WTC11 (cell line): ENCODE data around the gene EXOC4. TPM values are rescaled to one million over a fixed set of nuclear protein-coding genes. Genes with fewer than 3 reads are reported as not detected.

ENCODE experiments used
- ATAC-seq: fragments of 200-7000 bp; cut with Tn5 transposase; 2 replicates; pipeline ENCODE4 v1.10.0; 2021; ENCODE audit warnings: mild to moderate bottlenecking, moderate library complexity
- CTCF ChIA-PET: fragments of 300-600 bp; sonication (Branson Sonifier 250); formaldehyde crosslinking; loops from one replicate; lab custom pipeline; 2021; ENCODE audit warnings: antibody characterized with exemption; lab: Charles Lee
- POLR2A ChIA-PET: fragments of 350-600 bp; sonication (Branson Sonifier 250); formaldehyde crosslinking; loops from one replicate; lab custom pipeline; 2021; ENCODE audit warnings: antibody characterized with exemption; lab: Charles Lee
- DNase-seq: peaks from one replicate; pipeline ENCODE4 v3.0.0; 2021; ENCODE audit warnings: low spot score
- H3K27ac Mint-ChIP-seq: 2 replicates; pipeline ENCODE4 v1.8.0; 2021; ENCODE audit warnings: mixed read lengths
- H3K27me3 Mint-ChIP-seq: 2 replicates; pipeline ENCODE4 v1.8.0; 2021; ENCODE audit warnings: low read depth, mild to moderate bottlenecking, moderate library complexity, mixed read lengths
- H3K36me3 Mint-ChIP-seq: 2 replicates; pipeline ENCODE4 v1.8.0; 2021; ENCODE audit warnings: mixed read lengths
- H3K4me1 Mint-ChIP-seq: 2 replicates; pipeline ENCODE4 v1.8.0; 2022; ENCODE audit warnings: mixed read lengths
- H3K4me3 Mint-ChIP-seq: 2 replicates; pipeline ENCODE4 v1.8.0; 2021; ENCODE audit warnings: mild to moderate bottlenecking, moderate library complexity, mixed read lengths
- H3K9me3 Mint-ChIP-seq: 2 replicates; pipeline ENCODE4 v1.8.0; 2021; ENCODE audit warnings: mixed read lengths
- ATF1 ChIP-seq: sonication (generic); formaldehyde crosslinking; IDR thresholded peaks from 2 replicates; pipeline ENCODE4 v1.8.1; 2023; ENCODE audit warnings: mild to moderate bottlenecking, moderate library complexity, missing genetic modification reagents
- ATF3 ChIP-seq: sonication (generic); formaldehyde crosslinking; conservative IDR thresholded peaks from 2 replicates; pipeline ENCODE4 v1.8.1; 2022; ENCODE audit warnings: mild to moderate bottlenecking, missing genetic modification reagents
- CBFB ChIP-seq: sonication (generic); formaldehyde crosslinking; IDR thresholded peaks from 2 replicates; pipeline ENCODE4 v1.8.1; 2022; ENCODE audit warnings: mild to moderate bottlenecking, low read depth, missing genetic modification reagents
- CDX4 ChIP-seq: fragments of 250-450 bp; sonication (Bioruptor Pico); IDR thresholded peaks from 2 replicates; pipeline ENCODE4 v1.9.0; 2021; ENCODE audit warnings: moderate library complexity, mild to moderate bottlenecking, inconsistent platforms, borderline replicate concordance
- CREB1 ChIP-seq: sonication (generic); formaldehyde crosslinking; IDR thresholded peaks from 2 replicates; pipeline ENCODE4 v1.8.0; 2023; ENCODE audit warnings: mild to moderate bottlenecking, missing genetic modification reagents
- CTCF ChIP-seq: fragments of 200-600 bp; IDR thresholded peaks from 2 replicates; pipeline ENCODE4 v1.8.0; 2022; ENCODE audit warnings: antibody characterized with exemption
- E2F5 ChIP-seq: sonication (generic); formaldehyde crosslinking; IDR thresholded peaks from 2 replicates; pipeline ENCODE4 v1.8.1; 2022; ENCODE audit warnings: mild to moderate bottlenecking, moderate library complexity, missing genetic modification reagents
- ETV6 ChIP-seq: sonication (generic); formaldehyde crosslinking; IDR thresholded peaks from 2 replicates; pipeline ENCODE4 v1.8.1; 2022; ENCODE audit warnings: mild to moderate bottlenecking, missing genetic modification reagents
- FOXJ3 ChIP-seq: sonication (generic); formaldehyde crosslinking; IDR thresholded peaks from 2 replicates; pipeline ENCODE4 v1.9.0; 2021; ENCODE audit warnings: missing genetic modification reagents, mild to moderate bottlenecking, borderline replicate concordance
- FOXK1 ChIP-seq: sonication (generic); formaldehyde crosslinking; IDR thresholded peaks from 2 replicates; pipeline ENCODE4 v1.8.0; 2022; ENCODE audit warnings: mild to moderate bottlenecking, moderate library complexity, missing genetic modification reagents
- KAT7 ChIP-seq: sonication (generic); formaldehyde crosslinking; IDR thresholded peaks from 2 replicates; pipeline ENCODE4 v1.8.1; 2023; ENCODE audit warnings: missing genetic modification reagents, mild to moderate bottlenecking, borderline replicate concordance
- MAX ChIP-seq: sonication (generic); formaldehyde crosslinking; IDR thresholded peaks from 2 replicates; pipeline ENCODE4 v1.8.0; 2022; ENCODE audit warnings: mild to moderate bottlenecking, missing genetic modification reagents
- NR3C1 ChIP-seq: sonication (generic); formaldehyde crosslinking; conservative IDR thresholded peaks from 2 replicates; pipeline ENCODE4 v1.8.1; 2023; ENCODE audit warnings: low read depth, mild to moderate bottlenecking, missing genetic modification reagents
- RELA ChIP-seq: sonication (generic); formaldehyde crosslinking; IDR thresholded peaks from 2 replicates; pipeline ENCODE4 v1.8.1; 2022; ENCODE audit warnings: missing genetic modification reagents, mild to moderate bottlenecking, borderline replicate concordance
- STAT6 ChIP-seq: sonication (generic); formaldehyde crosslinking; conservative IDR thresholded peaks from 2 replicates; pipeline ENCODE4 v1.8.1; 2023; ENCODE audit warnings: mild to moderate bottlenecking, low read depth, missing genetic modification reagents, moderate library complexity
- ZBTB43 ChIP-seq: sonication (generic); formaldehyde crosslinking; IDR thresholded peaks from 2 replicates; pipeline ENCODE4 v1.8.1; 2023; ENCODE audit warnings: mild to moderate bottlenecking, missing genetic modification reagents
- ZMAT4 ChIP-seq: fragments of 250-450 bp; sonication (Bioruptor Pico); IDR thresholded peaks from 2 replicates; pipeline ENCODE4 v1.9.0; 2021; ENCODE audit warnings: mild to moderate bottlenecking
- ZNF138 ChIP-seq: sonication (generic); formaldehyde crosslinking; conservative IDR thresholded peaks from 2 replicates; pipeline ENCODE4 v1.8.1; 2022; ENCODE audit warnings: mild to moderate bottlenecking, moderate library complexity, missing genetic modification reagents
- ZNF232 ChIP-seq: sonication (generic); formaldehyde crosslinking; IDR thresholded peaks from 2 replicates; pipeline ENCODE4 v1.8.0; 2022; ENCODE audit warnings: mild to moderate bottlenecking, missing genetic modification reagents
- ZNF263 ChIP-seq: sonication (generic); formaldehyde crosslinking; IDR thresholded peaks from 2 replicates; pipeline ENCODE4 v1.8.1; 2022; ENCODE audit warnings: low read depth, mild to moderate bottlenecking, moderate library complexity, missing genetic modification reagents
- ZNF425 ChIP-seq: fragments of 250-450 bp; sonication (Bioruptor Pico); conservative IDR thresholded peaks from 2 replicates; pipeline ENCODE4 v1.9.0; 2021; ENCODE audit warnings: mild to moderate bottlenecking
- total RNA-seq: library from RNA; stranded (reverse); gene quantifications from 3 replicates; pipeline ENCODE4 v1.2.3, GENCODE V29; 2021

The EXOC4 gene
- total RNA-seq, 1 experiment from 2014 or later: 62.0 TPM

GRCh38 chr7:133536450-133536849 is 283.6 kb downstream of the EXOC4 start (continued):
- no peak for TF ChIP-seq ATF3 (CRISPR knock-in tag)
- TF ChIP-seq FOXK1 (CRISPR knock-in tag): no peak
- TF ChIP-seq ZNF232: no peak
- TF ChIP-seq ATF1 (CRISPR knock-in tag): no peak
- TF ChIP-seq CREB1 (CRISPR knock-in tag): no peak
- TF ChIP-seq ZNF425 (CRISPR knock-in tag): no peak
- no peak for TF ChIP-seq STAT6 (CRISPR knock-in tag)

- Mint-ChIP-seq H3K4me1 (peaks cover 44% of the 10 kb centered on the region), H3K27ac (no peak overlapping the region; the same call in 1 of the 2 replicates), H3K36me3 (no peaks in the 10 kb centered on the region; the same call in 1 of the 2 replicates), H3K9me3 (no peaks in the 10 kb centered on the region), H3K27me3 (no peaks in the 10 kb centered on the region), H3K4me3 (no peak overlapping the region)
- ATAC-seq: no peak
- DNase-seq: no peak
- ChIA-PET POLR2A (no interaction called here), CTCF (no interaction called here)
- TF ChIP-seq FOXK1 (CRISPR knock-in tag) (no peak), MAX (CRISPR knock-in tag) (no peak), ZNF425 (CRISPR knock-in tag) (no peak), NR3C1 (CRISPR knock-in tag) (no peak), ZNF263 (CRISPR knock-in tag) (no peak), ETV6 (no peak), RELA (CRISPR knock-in tag) (no peak), E2F5 (CRISPR knock-in tag) (no peak), CBFB (CRISPR knock-in tag) (no peak), ZBTB43 (CRISPR knock-in tag) (no peak), FOXJ3 (no peak), ZMAT4 (CRISPR knock-in tag) (no peak), CTCF (no peak), ATF3 (CRISPR knock-in tag) (no peak), KAT7 (CRISPR knock-in tag) (no peak), ZNF138 (CRISPR knock-in tag) (no peak), CDX4 (CRISPR knock-in tag) (no peak)
Measured at GRCh38 chr7:133539016-133539415, 286.1 kb downstream of the EXOC4 start.
